Gastroesophageal sphincter (tissue), 4 donors: Measurements from ENCODE around the gene CADM2. TPM values are rescaled to one million over a fixed set of nuclear protein-coding genes. Genes with fewer than 3 reads are reported as not detected.

Source experiments
- ATAC-seq: fragments of 150-250 bp; one replicate; pipeline ENCODE4 v1.9.1; 2016; ENCODE audit warnings: mild to moderate bottlenecking, moderate library complexity
- H3K27ac ChIP-seq, 4 donors: fragments of 200-600 bp; sonication (generic) in 3 of 4; 1 replicate in 3 of 4; 2 replicates in 1 of 4; pipeline ENCODE4 v1.5.1; 2016 to 2019
- H3K27me3 ChIP-seq: fragments of 200-600 bp; sonication (generic); one replicate; pipeline ENCODE4 v1.5.1; 2019
- H3K36me3 ChIP-seq, 2 donors: fragments of 200-600 bp; sonication (generic); one replicate each; pipeline ENCODE4 v1.5.1; 2019; ENCODE audit warnings: control low read depth in 1 of 2
- H3K4me1 ChIP-seq, 3 donors: fragments of 200-600 bp; sonication (generic); 1 replicate in 2 of 3; 2 replicates in 1 of 3; pipeline ENCODE4 v1.5.1; 2016 to 2019; ENCODE audit warnings: control low read depth in 2 of 3
- H3K4me3 ChIP-seq, 2 donors: fragments of 200-600 bp; sonication (generic); one replicate each; pipeline ENCODE4 v1.5.1; 2019; ENCODE audit warnings: mild to moderate bottlenecking in 1 of 2, moderate library complexity in 1 of 2
- H3K9me3 ChIP-seq, 3 donors: fragments of 200-600 bp; sonication (generic); one replicate each; pipeline ENCODE4 v1.5.1; 2017 to 2019; ENCODE audit warnings: control low read depth in 2 of 3
- EP300 ChIP-seq: sonication (generic); formaldehyde crosslinking; IDR thresholded peaks from one replicate; pipeline ENCODE4 v1.6.1; 2017; ENCODE audit warnings: antibody characterized with exemption, mild to moderate bottlenecking
- POLR2A ChIP-seq, 2 donors: fragments of 450-650 bp; IDR thresholded peaks; one replicate each; pipeline ENCODE4 v1.6.1; 2017; ENCODE audit warnings: antibody characterized with exemption in 2 of 2, mild to moderate bottlenecking in 2 of 2, moderate library complexity in 1 of 2
- POLR2AphosphoS5 ChIP-seq: sonication (generic); formaldehyde crosslinking; IDR thresholded peaks from one replicate; pipeline ENCODE4 v1.6.1; 2017; ENCODE audit warnings: antibody characterized with exemption
- WGBS, 2 donors: methylation state at CpG; one replicate each; pipeline ENCODE4 v1.1.5; 2018; ENCODE audit warnings: low coverage in 1 of 2; 5-methylcytosine and 5-hydroxymethylcytosine counted together
- total RNA-seq, 4 donors: library from RNA; depleted of rRNA; stranded (reverse); fragments of >200 nt; gene quantifications; one replicate each; pipeline ENCODE4 v1.1.0, GENCODE V29; 2016
- TF ChIP-seq, protein P1 (sequence below), 4 experiments: fragments of 200-600 bp in 2 of 4; fragments of 450-650 bp in 2 of 4; sonication (generic) in 1 of 4; IDR thresholded peaks; one replicate each; pipeline ENCODE4 v1.5.1; 2017 to 2019; ENCODE audit warnings: antibody characterized with exemption in 4 of 4, mild to moderate bottlenecking in 2 of 4, moderate library complexity in 2 of 4

The CADM2 gene
- total RNA-seq, 4 donors from 2014 or later, result 8.2 to 10.1 (median 9.4) TPM

DNA sequence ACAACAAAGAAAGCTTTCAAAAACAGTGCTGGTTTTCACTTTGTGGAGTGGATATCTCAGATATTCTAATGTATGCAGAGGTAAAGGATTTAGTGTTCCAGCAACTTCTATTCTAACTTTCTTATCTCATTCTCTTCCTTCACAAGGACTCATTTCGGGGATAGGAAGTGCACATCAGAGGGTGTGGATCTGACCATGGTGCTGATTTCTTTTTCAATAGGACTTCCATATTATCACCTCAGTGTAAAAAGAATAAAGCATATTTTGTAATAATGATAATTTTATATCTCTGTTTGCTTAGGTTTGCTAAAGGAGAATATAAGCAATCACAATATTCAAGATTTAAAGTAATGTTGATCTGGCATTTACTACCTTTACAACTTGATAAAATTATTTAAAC lies 12.5 kb upstream of the CADM2 start:
- H3K9me3 ChIP-seq, result no peaks in the 10 kb centered on the region
- H3K27ac ChIP-seq, result no peak overlapping the region
- no peaks in the 10 kb centered on the region for H3K4me1 ChIP-seq
- ATAC-seq, result no peak
- WGBS, 2 donors, result 0 to 10% methylated on average over 1 of the region's 1 CpG
- H3K4me3 ChIP-seq, result no peak overlapping the region
- TF ChIP-seq POLR2AphosphoS5, result no peak
- no peak for TF ChIP-seq EP300
- TF ChIP-seq POLR2A (IDR thresholded peaks at IDR 0.05), result no peak
- TF ChIP-seq, protein P1, sequence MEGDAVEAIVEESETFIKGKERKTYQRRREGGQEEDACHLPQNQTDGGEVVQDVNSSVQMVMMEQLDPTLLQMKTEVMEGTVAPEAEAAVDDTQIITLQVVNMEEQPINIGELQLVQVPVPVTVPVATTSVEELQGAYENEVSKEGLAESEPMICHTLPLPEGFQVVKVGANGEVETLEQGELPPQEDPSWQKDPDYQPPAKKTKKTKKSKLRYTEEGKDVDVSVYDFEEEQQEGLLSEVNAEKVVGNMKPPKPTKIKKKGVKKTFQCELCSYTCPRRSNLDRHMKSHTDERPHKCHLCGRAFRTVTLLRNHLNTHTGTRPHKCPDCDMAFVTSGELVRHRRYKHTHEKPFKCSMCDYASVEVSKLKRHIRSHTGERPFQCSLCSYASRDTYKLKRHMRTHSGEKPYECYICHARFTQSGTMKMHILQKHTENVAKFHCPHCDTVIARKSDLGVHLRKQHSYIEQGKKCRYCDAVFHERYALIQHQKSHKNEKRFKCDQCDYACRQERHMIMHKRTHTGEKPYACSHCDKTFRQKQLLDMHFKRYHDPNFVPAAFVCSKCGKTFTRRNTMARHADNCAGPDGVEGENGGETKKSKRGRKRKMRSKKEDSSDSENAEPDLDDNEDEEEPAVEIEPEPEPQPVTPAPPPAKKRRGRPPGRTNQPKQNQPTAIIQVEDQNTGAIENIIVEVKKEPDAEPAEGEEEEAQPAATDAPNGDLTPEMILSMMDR (IDR thresholded peaks at IDR 0.05), result no peak
- no peaks in the 10 kb centered on the region for H3K27me3 ChIP-seq
- no peaks in the 10 kb centered on the region for H3K36me3 ChIP-seq

DNA sequence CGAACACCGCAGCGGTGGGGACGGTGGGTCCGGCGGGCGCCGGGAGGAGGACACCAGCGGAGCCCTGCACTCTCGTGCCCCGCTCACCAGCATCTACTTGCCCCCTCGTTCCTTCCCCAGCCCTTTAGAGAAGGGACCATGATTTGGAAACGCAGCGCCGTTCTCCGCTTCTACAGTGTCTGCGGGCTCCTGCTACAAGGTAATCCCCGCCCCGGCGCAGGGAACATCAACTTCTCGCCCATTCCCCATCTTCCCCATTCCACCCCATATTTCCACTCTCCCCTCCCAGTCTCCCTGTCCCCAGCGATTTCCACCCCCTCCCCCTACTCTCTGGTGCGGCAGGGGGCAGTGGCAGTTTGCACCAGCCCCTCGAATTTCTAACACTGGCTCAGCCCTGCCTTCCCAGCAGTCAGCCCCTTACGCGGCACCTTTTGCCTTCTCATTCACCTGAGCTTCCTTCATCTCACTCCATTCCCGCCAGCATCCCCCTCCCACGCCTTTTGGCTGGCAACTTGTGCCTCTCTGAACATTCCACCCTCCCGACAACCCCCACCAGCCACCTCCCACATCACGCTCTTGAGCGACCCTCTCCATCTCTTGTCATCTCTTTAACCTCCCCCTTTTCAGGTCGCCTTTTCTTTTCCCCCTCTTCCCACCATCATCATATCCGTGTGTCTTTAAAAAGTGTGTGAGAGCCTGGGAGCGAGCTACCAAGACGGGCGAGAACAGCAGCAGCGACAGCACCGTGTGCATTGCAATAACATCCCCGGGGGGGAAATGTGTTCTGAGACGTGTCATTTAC lies 882 bp downstream of the CADM2 start:
- WGBS, 2 donors, result 1 to 4% methylated on average over 19 to 20 of the region's 40 CpGs

DNA sequence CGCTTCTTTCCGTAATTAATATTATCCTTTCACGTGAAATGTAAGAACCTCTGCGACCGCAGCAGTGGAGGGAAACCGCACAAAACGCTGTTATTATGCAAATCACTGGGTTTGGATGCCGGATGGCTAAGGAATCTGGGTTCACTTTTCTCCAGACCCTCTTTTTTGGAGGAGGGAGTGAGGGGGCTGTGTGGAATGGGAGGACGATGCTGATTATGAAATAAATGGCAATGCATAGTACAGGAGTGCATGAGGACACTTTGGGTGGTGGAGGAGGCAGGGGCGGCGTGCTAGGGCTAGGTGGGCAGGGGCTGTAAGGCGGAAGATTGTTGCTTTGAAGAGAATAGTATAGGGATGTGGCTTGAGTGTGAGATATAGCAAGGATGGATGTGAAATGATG lies 1.8 kb downstream of the CADM2 start:
- H3K4me1 ChIP-seq, result peaks cover 0 to 25% (median 9%) of the 10 kb centered on the region in 3 donors
- peak overlapping the region; percentile 12 to 65 for H3K4me3 ChIP-seq
- H3K9me3 ChIP-seq, result no peaks in the 10 kb centered on the region
- ATAC-seq, result no peak
- no peaks in the 10 kb centered on the region for H3K36me3 ChIP-seq
- 2 to 7% methylated on average over 12 of the region's 12 CpGs for WGBS, 2 donors
- TF ChIP-seq POLR2AphosphoS5 (no peak), POLR2A (IDR thresholded peaks at IDR 0.05) (no peak)
- no peak overlapping the region for H3K27ac ChIP-seq
- peaks cover 44% of the 10 kb centered on the region for H3K27me3 ChIP-seq

More for the DNA sequence above, 882 bp downstream of the CADM2 start:
- Histone ChIP-seq H3K27me3 (peaks cover 44% of the 10 kb centered on the region), H3K9me3 (no peaks in the 10 kb centered on the region), H3K4me3 (peak overlapping the region; percentile 51 to 65), H3K4me1 (peaks cover 0 to 25% (median 9%) of the 10 kb centered on the region in 3 donors), H3K36me3 (no peaks in the 10 kb centered on the region), H3K27ac (peak overlapping the region in 3 of 4 donors; percentile 59 to 74 (median 73))
- no peak for ATAC-seq
- TF ChIP-seq, protein P1 (IDR thresholded peaks at IDR 0.05), result no peak
- no peak for TF ChIP-seq POLR2A (IDR thresholded peaks at IDR 0.05)
- TF ChIP-seq EP300, result no peak
- TF ChIP-seq POLR2AphosphoS5, result no peak

DNA sequence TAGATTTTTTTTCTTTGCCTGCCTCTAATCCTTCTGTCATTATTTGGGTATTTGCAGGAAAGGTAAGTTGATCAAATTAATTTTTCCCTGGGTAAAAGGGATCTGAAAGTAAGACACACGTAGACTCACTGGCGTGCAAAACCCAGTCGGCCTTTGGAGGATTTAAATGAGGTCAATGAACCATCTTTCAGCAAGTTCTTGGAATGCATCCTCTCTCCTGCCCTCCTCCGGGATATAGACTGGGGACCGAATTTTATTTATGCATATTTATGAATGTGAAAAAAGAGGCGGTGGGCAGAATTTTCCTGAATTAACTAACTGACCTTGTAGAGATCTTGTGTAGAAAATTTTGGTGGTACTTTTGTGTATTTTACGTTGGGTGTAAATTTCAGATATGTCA lies 2.2 kb downstream of the CADM2 start:
- no peaks in the 10 kb centered on the region for H3K36me3 ChIP-seq
- 4 to 11% methylated on average over 7 of the region's 7 CpGs for WGBS, 2 donors
- peaks cover 0 to 25% (median 9%) of the 10 kb centered on the region in 3 donors for H3K4me1 ChIP-seq
- peak overlapping the region in 1 of 2 donors; percentile 65 for H3K4me3 ChIP-seq
- no peak overlapping the region for H3K27ac ChIP-seq
- H3K27me3 ChIP-seq, result peaks cover 44% of the 10 kb centered on the region
- TF ChIP-seq POLR2AphosphoS5 (no peak), POLR2A (IDR thresholded peaks at IDR 0.05) (no peak), EP300 (no peak)
- TF ChIP-seq, protein P1 (IDR thresholded peaks at IDR 0.05), result no peak
- ATAC-seq, result no peak
- H3K9me3 ChIP-seq, result no peaks in the 10 kb centered on the region

DNA sequence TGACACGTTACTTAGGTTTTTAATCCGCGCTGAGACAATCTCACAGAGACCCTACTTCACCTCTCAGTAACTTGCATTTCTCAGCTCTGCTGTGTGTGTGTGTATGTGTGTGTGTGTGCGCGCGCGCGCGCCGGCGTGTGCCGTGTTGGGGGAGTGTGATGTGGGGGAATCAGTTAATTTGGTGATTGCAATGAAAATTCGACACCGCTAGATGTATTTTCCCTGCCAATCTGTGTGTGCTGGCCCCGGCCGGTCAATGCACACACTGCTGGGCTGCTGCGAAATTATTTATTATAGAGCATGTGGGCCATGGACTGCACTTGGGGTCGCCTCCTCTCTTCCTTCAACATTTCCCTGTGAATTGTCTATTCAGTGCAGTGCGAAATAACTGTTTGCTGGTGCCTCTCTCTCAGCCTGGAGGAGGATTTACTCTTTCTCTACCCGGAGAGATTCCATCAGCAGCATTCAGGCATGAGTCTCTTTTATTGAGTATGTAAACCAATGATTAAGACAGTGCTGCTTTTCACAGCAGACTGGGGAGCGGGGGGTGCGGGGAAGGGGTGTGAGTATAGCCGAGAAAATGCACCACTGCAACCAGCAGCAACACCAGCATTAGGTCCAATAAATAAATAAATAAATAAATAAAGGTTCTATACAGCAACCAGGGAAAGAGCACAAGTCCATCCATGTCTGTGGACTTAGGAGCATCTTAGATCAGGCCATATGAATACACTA lies 2.9 kb downstream of the CADM2 start:
- 3 to 15% methylated on average over 8 to 9 of the region's 23 CpGs for WGBS, 2 donors
- Histone ChIP-seq H3K4me3 (peak overlapping the region in 1 of 2 donors; percentile 65), H3K4me1 (peaks cover 0 to 25% (median 9%) of the 10 kb centered on the region in 3 donors), H3K27ac (no peak overlapping the region), H3K9me3 (no peaks in the 10 kb centered on the region), H3K27me3 (peaks cover 42% of the 10 kb centered on the region), H3K36me3 (no peaks in the 10 kb centered on the region)
- TF ChIP-seq EP300, result no peak
- no peak for TF ChIP-seq POLR2A (IDR thresholded peaks at IDR 0.05)
- no peak for TF ChIP-seq POLR2AphosphoS5
- TF ChIP-seq, protein P1 (IDR thresholded peaks at IDR 0.05), result no peak
- no peak for ATAC-seq
